Stimulated activated CD4-positive, alpha-beta T cell treated with anti-CD3 and anti-CD28 coated beads, TNF-alpha, amount 100 ng/mL, for 24 hours (primary cell): ENCODE results near the gene NXPE3.
"Not testable (repeated sequence)": the region's sequence is repeated elsewhere in the genome, so short reads cannot be mapped to it uniquely, and the experiment has no call there.

Source experiments
- DNase-seq, 3 experiments: peaks; one replicate each; pipeline ENCODE4 v3.0.0-alpha.2; 2020; ENCODE audit warnings: low read depth in 3 of 3

Gene NXPE3

GRCh38 chr3:101779047-101779821, at the start of gene NXPE3:
TSS of gene NXPE3 (plus strand) at chr3:101779211. CDS start at chr3:101785597, 6,386 bp downstream.
- DNase-seq: peak; percentile 88 to 93 (median 90)

GRCh38 chr3:101729586-101729985, 49.4 kb upstream of the NXPE3 start:
- DNase-seq: no peak

- no peak for DNase-seq
These were observed 48.2 kb upstream of the NXPE3 start for GRCh38 chr3:101730839-101731238.

GRCh38 chr3:101732240-101732641, 46.8 kb upstream of the NXPE3 start:
- no peak for DNase-seq

- DNase-seq: no peak
These were observed 43.2 kb upstream of the NXPE3 start for GRCh38 chr3:101735833-101736232.

GRCh38 chr3:101741914-101742313, 37.1 kb upstream of the NXPE3 start:
- DNase-seq: not testable (repeated sequence)

- DNase-seq: no peak
These were observed 34.2 kb upstream of the NXPE3 start for GRCh38 chr3:101744811-101745210.

- DNase-seq: not testable (repeated sequence)
These were observed 33.1 kb upstream of the NXPE3 start for GRCh38 chr3:101745934-101746333.

GRCh38 chr3:101753386-101754113, 25.5 kb upstream of the NXPE3 start:
- not testable (repeated sequence) for DNase-seq

GRCh38 chr3:101758224-101758623, 20.8 kb upstream of the NXPE3 start:
- DNase-seq: no peak

- DNase-seq: no peak
These were observed 16.9 kb upstream of the NXPE3 start for GRCh38 chr3:101762041-101762646.

- DNase-seq: not testable (repeated sequence)
These were observed 1.2 kb upstream of the NXPE3 start for GRCh38 chr3:101777745-101778281.

GRCh38 chr3:101778385-101779046, 495 bp upstream of the NXPE3 start:
- DNase-seq: no peak

- no peak for DNase-seq
These were observed 891 bp downstream of the NXPE3 start for GRCh38 chr3:101779822-101780381.

- DNase-seq: no peak
These were observed 1.6 kb downstream of the NXPE3 start for GRCh38 chr3:101780661-101781060.

GRCh38 chr3:101781166-101781565, 2.2 kb downstream of the NXPE3 start:
- no peak for DNase-seq

GRCh38 chr3:101784855-101785613, 6.0 kb downstream of the NXPE3 start:
- no peak for DNase-seq

- DNase-seq: no peak
These were observed 12.8 kb downstream of the NXPE3 start for GRCh38 chr3:101791778-101792177.

GRCh38 chr3:101796077-101796680, 17.2 kb downstream of the NXPE3 start:
- DNase-seq: no peak

- no peak for DNase-seq
These were observed 22.2 kb downstream of the NXPE3 start for GRCh38 chr3:101801174-101801573.
